BJ (cell line): Measurements from ENCODE around the gene DDX28. TPM values are rescaled to one million over a fixed set of nuclear protein-coding genes. Genes with fewer than 3 reads are reported as not detected.

Experiments
- CTCF ChIA-PET: fragments of 350-600 bp; formaldehyde crosslinking; extraction: SDS; loops from one replicate; lab custom pipeline; 2021; ENCODE audit warnings: antibody characterized with exemption, inconsistent platforms; lab: Yijun Ruan, JAX
- POLR2A ChIA-PET: fragments of 300-600 bp; sonication (Branson Sonifier 250); formaldehyde crosslinking; extraction: SDS; loops from one replicate; lab custom pipeline; 2021; ENCODE audit warnings: antibody characterized with exemption; lab: Charles Lee
- DNase-seq: peaks from one replicate; pipeline ENCODE4 v3.0.0-alpha.2; 2011; ENCODE audit warnings: low read depth
- H3K27me3 ChIP-seq: 2 replicates; pipeline ENCODE4 v1.6.0; 2011; ENCODE audit warnings: low read length; ENCODE audit not compliant: control insufficient read depth, insufficient read depth
- H3K36me3 ChIP-seq: 2 replicates; pipeline ENCODE4 v1.5.1; 2011; ENCODE audit warnings: low read length; ENCODE audit not compliant: control insufficient read depth, insufficient read depth
- H3K4me3 ChIP-seq: 2 replicates; pipeline ENCODE4 v1.5.1; 2011; ENCODE audit warnings: low read depth, mild to moderate bottlenecking, control low read depth, low read length
- CTCF ChIP-seq: IDR thresholded peaks from 2 replicates; pipeline ENCODE4 v1.5.1; 2011; ENCODE audit warnings: low read depth, mild to moderate bottlenecking, control low read depth, inconsistent platforms, low read length, moderate library complexity; ENCODE audit not compliant: insufficient read depth
- polyA plus RNA-seq: library from polyadenylated mRNA; depleted of rRNA; stranded (reverse); fragments of >200 nt; gene quantifications from 2 replicates; pipeline ENCODE4 v1.2.3, GENCODE V29; 2011

The DDX28 gene
- polyA plus RNA-seq, 1 experiment: 10.1 TPM

- no peak for DNase-seq
- POLR2A ChIA-PET: interaction anchor here (0.6 kb wide), 1 partner anchor 37 kb away, joined by 3 read pairs; no protein-coding TSS in a partner anchor
- CTCF ChIA-PET: interaction anchor here (0.6 to 3.3 kb wide), 17 partner anchors 10 to 546 kb away, joined by 3 to 22 read pairs (median 4); partner anchors contain the start of genes DDX28, DPEP2 and DUS2
- H3K4me3 ChIP-seq: no peak overlapping the region
- no peaks in the 10 kb centered on the region for H3K27me3 ChIP-seq
- H3K36me3 ChIP-seq: no peaks in the 10 kb centered on the region; the same call in 1 of the 2 replicates
- TF ChIP-seq CTCF: peak; percentile 92
Measured at GRCh38 chr16:68064791-68065365, 41.8 kb upstream of the DDX28 start.

- DNase-seq: no peak
- ChIA-PET CTCF (interaction anchor here (1.5 to 1.9 kb wide), 3 partner anchors 23 to 167 kb away, joined by 3 to 5 read pairs (median 5); no protein-coding TSS in a partner anchor), POLR2A (no interaction called here)
- Histone ChIP-seq H3K36me3 (no peaks in the 10 kb centered on the region), H3K4me3 (no peak overlapping the region), H3K27me3 (no peaks in the 10 kb centered on the region)
- no peak for TF ChIP-seq CTCF
Measured at GRCh38 chr16:68062910-68063393, 39.9 kb upstream of the DDX28 start.

DNA sequence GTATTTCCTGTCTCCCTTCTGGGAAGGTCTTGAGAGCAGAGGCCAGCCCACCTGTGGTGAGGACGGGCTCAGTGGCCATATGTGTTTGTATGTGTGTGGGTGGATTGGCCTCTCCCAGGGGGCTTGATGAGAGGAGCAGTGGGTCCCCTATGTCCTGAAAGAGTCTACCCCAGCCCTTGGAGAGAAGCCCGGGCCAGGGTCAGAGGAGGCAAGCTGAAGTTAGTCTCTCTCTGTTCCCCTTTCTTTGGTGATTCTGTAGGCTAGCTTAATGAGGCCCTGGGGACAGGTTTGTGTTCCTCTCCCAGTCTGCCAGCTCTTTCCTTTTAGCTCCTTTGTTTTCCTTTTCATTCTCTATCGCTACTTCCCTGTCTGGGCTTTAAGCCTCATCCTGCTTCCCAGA, 38.4 kb upstream of the DDX28 start:
- Histone ChIP-seq H3K4me3 (no peak overlapping the region), H3K36me3 (no peaks in the 10 kb centered on the region), H3K27me3 (no peaks in the 10 kb centered on the region)
- ChIA-PET POLR2A (no interaction called here), CTCF (interaction anchor here (0.7 to 1.6 kb wide), 3 partner anchors 10 to 389 kb away, joined by 3 to 4 read pairs (median 3); no protein-coding TSS in a partner anchor)
- DNase-seq: no peak
- TF ChIP-seq CTCF: no peak

DNA sequence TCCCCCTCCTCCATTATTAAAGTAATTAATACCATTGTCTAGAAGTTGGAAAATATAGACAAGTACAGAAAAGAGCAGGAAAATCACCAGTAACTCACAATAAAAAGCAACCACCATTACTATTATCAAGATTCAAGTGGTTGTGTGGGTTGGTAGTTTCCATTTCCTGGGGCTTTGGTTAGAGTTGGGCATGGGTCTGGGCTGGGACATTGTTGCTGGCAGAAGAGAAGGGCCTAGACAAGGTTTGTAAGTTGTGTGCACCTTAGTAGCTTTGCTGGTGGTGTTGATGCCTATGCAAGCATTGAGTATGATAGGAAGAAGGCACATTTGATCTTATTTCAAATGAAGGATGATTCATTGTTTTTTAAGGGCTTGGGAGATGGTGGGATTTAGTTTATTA, 36.8 kb upstream of the DDX28 start:
- Histone ChIP-seq H3K4me3 (no peak overlapping the region), H3K36me3 (0 out of 2 replicates have a peak, but pooled peaks cover 3% of the 10 kb centered on the region), H3K27me3 (no peaks in the 10 kb centered on the region)
- CTCF ChIA-PET: interaction anchor here (1.6 kb wide), 1 partner anchor 19 kb away, joined by 3 read pairs; no protein-coding TSS in a partner anchor
- no peak for DNase-seq
- POLR2A ChIA-PET: no interaction called here
- TF ChIP-seq CTCF: no peak

DNA sequence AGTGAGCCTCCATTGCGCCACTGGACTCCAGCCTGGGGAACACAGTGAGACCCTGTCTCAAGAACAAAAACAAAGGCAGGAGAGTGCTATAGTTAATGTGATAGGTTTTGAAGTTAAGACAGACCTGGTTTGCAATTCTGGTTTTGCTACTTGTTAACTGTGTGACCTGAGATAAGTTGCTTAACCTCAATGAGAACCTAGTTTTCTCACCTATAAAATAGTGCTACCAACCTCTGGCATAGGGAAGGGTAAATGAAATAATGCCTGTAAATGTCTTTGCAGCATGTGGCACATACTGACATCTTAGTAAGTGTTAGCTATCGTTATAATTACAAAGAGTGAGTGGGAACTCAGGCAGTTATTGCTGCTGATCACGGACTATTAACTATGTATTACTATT, 32.4 kb upstream of the DDX28 start:
- Histone ChIP-seq H3K36me3 (peaks cover 6% of the 10 kb centered on the region; the same call in 1 of the 2 replicates), H3K4me3 (no peak overlapping the region), H3K27me3 (no peaks in the 10 kb centered on the region)
- no peak for TF ChIP-seq CTCF
- CTCF ChIA-PET: interaction anchor here (0.6 to 2.2 kb wide), 5 partner anchors 9 to 239 kb away, joined by 3 to 10 read pairs (median 4); no protein-coding TSS in a partner anchor
- POLR2A ChIA-PET: no interaction called here
- no peak for DNase-seq
